Activated CD4-positive, CD25-positive, alpha-beta regulatory T cell treated with anti-CD3 and anti-CD28 coated beads, Interleukin-2, amount 50 U/mL, for 16 hours (primary cell): Measurements from ENCODE around the gene PRKAG2.
"Not testable (repeated sequence)": the region's sequence is repeated elsewhere in the genome, so short reads cannot be mapped to it uniquely, and the experiment has no call there.

Source experiments
- DNase-seq: peaks from one replicate; pipeline ENCODE4 v3.0.0-alpha.2; 2020; ENCODE audit warnings: low read depth, low spot score

PRKAG2 gene

GRCh38 chr7:151851145-151851751 is 25.7 kb downstream of the PRKAG2 start:
- DNase-seq, result no peak

- no peak for DNase-seq
Observed at GRCh38 chr7:151850491-151851124, 26.3 kb downstream of the PRKAG2 start.

- DNase-seq, result no peak
Observed at GRCh38 chr7:151849879-151850260, 27.0 kb downstream of the PRKAG2 start.

GRCh38 chr7:151849008-151849878 is 27.7 kb downstream of the PRKAG2 start:
- no peak for DNase-seq

- DNase-seq, result no peak
Observed at GRCh38 chr7:151847681-151848081, 29.2 kb downstream of the PRKAG2 start.

- DNase-seq, result no peak
Observed at GRCh38 chr7:151847136-151847535, 29.8 kb downstream of the PRKAG2 start.

GRCh38 chr7:151845412-151846205 is 31.3 kb downstream of the PRKAG2 start:
- DNase-seq, result no peak

- no peak for DNase-seq
Observed at GRCh38 chr7:151844825-151845200, 32.1 kb downstream of the PRKAG2 start.

GRCh38 chr7:151844071-151844824 is 32.7 kb downstream of the PRKAG2 start:
- DNase-seq, result no peak

GRCh38 chr7:151843181-151843580 is 33.7 kb downstream of the PRKAG2 start:
- DNase-seq, result no peak

GRCh38 chr7:151841395-151842051 is 35.4 kb downstream of the PRKAG2 start:
- DNase-seq, result not testable (repeated sequence)

- no peak for DNase-seq
Observed at GRCh38 chr7:151840088-151840910, 36.6 kb downstream of the PRKAG2 start.

GRCh38 chr7:151839451-151839921 is 37.4 kb downstream of the PRKAG2 start:
- DNase-seq, result no peak

- DNase-seq, result no peak
Observed at GRCh38 chr7:151838861-151839381, 38.0 kb downstream of the PRKAG2 start.

- DNase-seq, result no peak
Observed at GRCh38 chr7:151838072-151838471, 38.8 kb downstream of the PRKAG2 start.

- no peak for DNase-seq
Observed at GRCh38 chr7:151837285-151838042, 39.5 kb downstream of the PRKAG2 start.

GRCh38 chr7:151836927-151837205 is 40.0 kb downstream of the PRKAG2 start:
- no peak for DNase-seq

GRCh38 chr7:151836191-151836926 is 40.6 kb downstream of the PRKAG2 start:
- DNase-seq, result no peak
